Dendritic cell treated with granulocyte-macrophage colony-stimulating factor and Interleukin-4, amounts not matched to agents 40 ng/mL and 50 ng/mL, for 4 days (primary cell): ENCODE results near the gene OSBPL9.
A peak's percentile ranks its signal among the peaks of the same experiment; 100 is the strongest.

Source experiments
- H3K27ac Mint-ChIP-seq: one replicate; pipeline ENCODE4 v1.8.0; 2022; ENCODE audit warnings: mild to moderate bottlenecking, mixed read lengths
- H3K27me3 Mint-ChIP-seq: one replicate; pipeline ENCODE4 v1.8.0; 2022; ENCODE audit warnings: mild to moderate bottlenecking, mixed read lengths
- H3K36me3 Mint-ChIP-seq: one replicate; pipeline ENCODE4 v1.8.0; 2022; ENCODE audit warnings: low read depth, mixed read lengths
- H3K4me1 Mint-ChIP-seq: one replicate; pipeline ENCODE4 v1.8.0; 2022; ENCODE audit warnings: low read depth, mixed read lengths
- H3K4me3 Mint-ChIP-seq: one replicate; pipeline ENCODE4 v1.8.0; 2022; ENCODE audit warnings: mild to moderate bottlenecking, moderate library complexity, mixed read lengths
- H3K9me3 Mint-ChIP-seq: one replicate; pipeline ENCODE4 v1.8.0; 2022; ENCODE audit warnings: mixed read lengths
- intact Hi-C: fragments of 100-400 bp; cut with micrococcal nuclease; formaldehyde crosslinking; loops from one replicate; pipeline ENCODE4 v1.15.0; 2022

OSBPL9 gene, protein sequence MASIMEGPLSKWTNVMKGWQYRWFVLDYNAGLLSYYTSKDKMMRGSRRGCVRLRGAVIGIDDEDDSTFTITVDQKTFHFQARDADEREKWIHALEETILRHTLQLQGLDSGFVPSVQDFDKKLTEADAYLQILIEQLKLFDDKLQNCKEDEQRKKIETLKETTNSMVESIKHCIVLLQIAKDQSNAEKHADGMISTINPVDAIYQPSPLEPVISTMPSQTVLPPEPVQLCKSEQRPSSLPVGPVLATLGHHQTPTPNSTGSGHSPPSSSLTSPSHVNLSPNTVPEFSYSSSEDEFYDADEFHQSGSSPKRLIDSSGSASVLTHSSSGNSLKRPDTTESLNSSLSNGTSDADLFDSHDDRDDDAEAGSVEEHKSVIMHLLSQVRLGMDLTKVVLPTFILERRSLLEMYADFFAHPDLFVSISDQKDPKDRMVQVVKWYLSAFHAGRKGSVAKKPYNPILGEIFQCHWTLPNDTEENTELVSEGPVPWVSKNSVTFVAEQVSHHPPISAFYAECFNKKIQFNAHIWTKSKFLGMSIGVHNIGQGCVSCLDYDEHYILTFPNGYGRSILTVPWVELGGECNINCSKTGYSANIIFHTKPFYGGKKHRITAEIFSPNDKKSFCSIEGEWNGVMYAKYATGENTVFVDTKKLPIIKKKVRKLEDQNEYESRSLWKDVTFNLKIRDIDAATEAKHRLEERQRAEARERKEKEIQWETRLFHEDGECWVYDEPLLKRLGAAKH

DNA sequence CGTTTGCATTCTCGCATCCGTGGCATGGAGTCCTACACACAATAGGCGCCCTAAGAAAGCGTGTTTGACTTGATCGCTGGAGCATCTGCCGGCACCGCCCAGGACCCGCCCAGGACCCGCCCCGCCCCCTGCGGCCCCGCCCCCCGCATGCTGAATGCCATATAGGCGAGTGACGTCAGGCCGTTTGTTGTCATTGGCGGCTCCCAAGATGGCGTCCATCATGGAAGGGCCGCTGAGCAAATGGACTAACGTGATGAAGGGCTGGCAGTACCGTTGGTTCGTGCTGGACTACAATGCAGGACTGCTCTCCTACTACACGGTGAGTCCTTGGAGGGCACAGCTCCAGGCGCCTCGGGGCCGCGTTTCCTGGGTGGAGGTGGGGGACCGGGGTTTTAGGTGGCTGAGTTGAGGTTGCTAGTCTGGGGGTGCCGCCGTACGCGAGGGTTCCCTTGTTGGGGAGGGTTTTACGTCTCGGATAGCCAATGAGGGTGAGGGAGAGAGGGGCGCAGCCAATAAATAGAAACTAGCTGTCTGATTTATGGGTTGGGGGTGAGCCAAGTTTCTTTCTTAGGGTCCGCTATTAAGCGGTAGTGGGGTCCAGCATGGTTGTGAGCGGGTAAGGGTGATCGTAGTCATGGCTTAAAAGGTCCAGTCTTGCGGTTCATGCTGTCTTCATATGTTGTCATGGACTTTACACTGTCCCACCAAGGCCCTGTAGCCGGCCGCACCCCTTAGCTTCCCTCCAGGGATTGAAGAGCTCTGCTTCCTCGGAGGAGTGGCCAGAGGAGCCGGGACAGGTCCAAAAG, at the start of gene OSBPL9:
OSBPL9 (plus strand) TSS at position 190 of the 806 bp plus-strand sequence; CDS start at position 209, 19 bp downstream.
- peak within 1 kb of the TSS; percentile 99 for H3K4me3 Mint-ChIP-seq
- H3K9me3 Mint-ChIP-seq = no peaks in the 10 kb centered on the region
- H3K4me1 Mint-ChIP-seq = peaks cover 42% of the 10 kb centered on the region
- intact Hi-C loops = loop anchor here (1.0 kb wide), 1 partner anchor 39 kb away; no protein-coding TSS in a partner anchor
- H3K36me3 Mint-ChIP-seq = peaks cover 16% of the 10 kb centered on the region
- peak within 1 kb of the TSS; percentile 93 for H3K27ac Mint-ChIP-seq
- no peaks in the 10 kb centered on the region for H3K27me3 Mint-ChIP-seq

DNA sequence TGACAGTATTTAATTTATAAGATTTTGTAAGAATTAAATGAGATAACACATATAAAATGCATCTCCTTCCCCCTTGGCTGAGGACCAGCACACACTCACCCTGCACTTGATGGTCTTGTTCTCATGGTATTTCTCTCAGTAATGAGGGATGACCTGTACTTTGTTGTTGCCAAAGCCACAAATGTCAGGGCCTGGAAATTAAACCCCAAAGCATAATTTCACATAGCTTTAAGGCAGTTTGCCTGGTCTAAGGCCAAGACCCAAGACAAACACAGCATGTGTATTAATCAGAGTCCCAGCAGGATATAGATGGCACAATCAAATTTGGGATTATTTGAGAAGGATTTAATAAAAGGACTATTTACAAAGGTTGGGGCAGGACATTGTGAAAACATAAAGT, 49.2 kb upstream of the OSBPL9 start:
- intact Hi-C loops = no loop called here
- H3K27ac Mint-ChIP-seq = no peak overlapping the region
- no peaks in the 10 kb centered on the region for H3K36me3 Mint-ChIP-seq
- H3K27me3 Mint-ChIP-seq = no peaks in the 10 kb centered on the region
- H3K4me1 Mint-ChIP-seq = peaks cover 18% of the 10 kb centered on the region
- no peaks in the 10 kb centered on the region for H3K9me3 Mint-ChIP-seq
- no peak overlapping the region for H3K4me3 Mint-ChIP-seq

DNA sequence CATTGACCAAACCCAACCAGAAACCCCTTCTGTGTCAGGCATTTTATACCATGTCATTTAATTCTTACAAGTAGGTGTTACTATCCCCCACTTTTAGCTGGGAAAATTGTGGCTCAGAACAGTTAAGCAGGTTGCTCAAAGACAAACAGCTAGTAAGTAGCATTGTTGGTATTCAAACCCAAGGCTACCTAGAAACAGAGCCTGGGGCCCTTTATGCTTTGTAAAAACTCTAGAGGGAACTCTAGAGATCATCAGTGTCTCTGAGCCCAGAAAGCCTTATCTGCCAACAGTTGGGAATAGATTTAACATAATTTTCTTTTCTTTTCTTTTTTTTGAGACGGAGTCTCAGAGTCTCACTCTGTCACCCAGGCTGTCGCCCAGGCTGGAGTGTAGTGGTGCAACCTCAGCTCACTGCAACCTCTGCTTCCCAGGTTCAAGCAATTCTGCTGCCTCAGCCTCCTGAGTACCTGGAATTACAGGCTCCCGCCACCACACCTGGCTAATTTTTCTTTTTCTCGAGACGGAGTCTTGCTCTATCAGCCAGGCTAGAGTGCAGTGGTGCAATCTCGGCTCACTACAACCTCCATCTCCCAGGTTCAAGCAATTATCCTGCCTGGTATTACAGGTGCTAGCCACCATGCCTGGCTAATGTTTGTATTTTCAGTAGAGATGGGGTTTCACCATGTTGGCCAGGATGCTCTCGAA, 48.5 kb upstream of the OSBPL9 start:
- Mint-ChIP-seq H3K4me3 (no peak overlapping the region), H3K36me3 (no peaks in the 10 kb centered on the region), H3K4me1 (peaks cover 18% of the 10 kb centered on the region), H3K27me3 (no peaks in the 10 kb centered on the region), H3K27ac (no peak overlapping the region), H3K9me3 (no peaks in the 10 kb centered on the region)
- intact Hi-C loops = no loop called here

DNA sequence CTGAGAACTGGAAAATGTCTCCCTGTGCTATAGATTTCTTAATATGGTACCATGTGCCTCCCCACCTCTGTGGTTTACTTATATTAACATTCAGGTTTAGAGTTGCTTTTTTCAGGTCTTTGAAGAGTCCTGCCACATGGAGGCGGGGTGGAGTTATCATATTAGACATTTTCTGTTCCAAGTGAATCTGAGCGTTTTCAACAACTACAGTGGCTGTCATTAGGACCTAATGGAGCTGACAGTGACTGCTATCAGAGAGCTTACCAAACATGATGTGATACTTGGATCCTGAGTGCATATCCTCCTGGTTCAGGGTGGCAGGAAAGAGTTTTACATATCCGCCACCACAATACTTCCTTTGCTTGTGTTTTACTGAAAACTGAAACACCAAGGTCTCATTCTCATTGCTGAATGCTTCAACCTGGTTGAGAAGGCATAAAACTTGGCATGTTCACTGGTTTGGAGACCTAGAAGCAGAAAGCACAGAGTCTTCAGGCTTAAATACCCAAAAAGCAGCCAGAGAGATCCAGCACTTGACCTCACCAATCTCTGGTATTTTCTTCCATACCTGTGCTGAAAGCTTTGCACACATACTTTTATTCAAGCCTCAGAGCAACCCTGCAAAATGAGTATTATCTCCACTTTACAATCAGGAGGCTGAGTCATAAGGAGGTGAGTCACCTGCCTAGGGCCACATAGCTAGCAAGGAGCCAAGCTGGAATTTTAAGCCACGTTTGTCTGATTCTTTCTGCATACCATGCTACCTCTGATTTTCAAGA, 47.4 kb upstream of the OSBPL9 start:
- peaks cover 18% of the 10 kb centered on the region for H3K4me1 Mint-ChIP-seq
- H3K36me3 Mint-ChIP-seq = no peaks in the 10 kb centered on the region
- H3K27me3 Mint-ChIP-seq = no peaks in the 10 kb centered on the region
- H3K27ac Mint-ChIP-seq = no peak overlapping the region
- intact Hi-C loops = no loop called here
- H3K9me3 Mint-ChIP-seq = no peaks in the 10 kb centered on the region
- H3K4me3 Mint-ChIP-seq = no peak overlapping the region

DNA sequence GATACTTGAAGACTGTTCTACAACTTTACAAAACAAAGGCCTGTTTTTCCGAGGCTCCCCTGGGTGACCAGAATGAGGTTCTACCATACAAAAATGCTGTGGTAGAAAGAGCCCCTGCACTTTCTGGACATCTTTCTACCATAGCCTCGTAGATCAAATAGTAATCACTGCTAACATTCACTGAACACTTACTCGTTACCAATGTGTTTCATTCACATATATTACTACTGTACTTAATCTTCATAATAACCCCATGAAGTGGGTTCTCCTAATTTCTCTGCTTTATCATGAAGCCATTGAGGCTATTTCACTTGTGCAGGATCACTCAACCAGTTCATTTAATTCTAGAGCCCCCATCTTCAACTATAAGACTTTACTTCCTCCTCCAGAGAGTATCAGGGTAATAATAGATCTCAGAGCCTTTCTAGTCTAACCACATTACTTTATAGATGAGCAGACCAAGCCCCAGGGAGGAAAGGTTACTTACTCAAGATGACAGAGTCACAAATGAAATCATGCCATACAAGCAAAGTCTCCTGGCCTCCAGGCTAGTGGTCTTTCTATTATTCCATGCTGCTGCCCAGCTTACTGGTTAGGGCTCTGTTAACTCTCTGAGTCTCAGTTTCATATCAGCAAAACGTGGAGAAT, 46.7 kb upstream of the OSBPL9 start:
- H3K36me3 Mint-ChIP-seq = no peaks in the 10 kb centered on the region
- no peaks in the 10 kb centered on the region for H3K27me3 Mint-ChIP-seq
- H3K27ac Mint-ChIP-seq = no peak overlapping the region
- no peak overlapping the region for H3K4me3 Mint-ChIP-seq
- intact Hi-C loops = no loop called here
- H3K9me3 Mint-ChIP-seq = no peaks in the 10 kb centered on the region
- peaks cover 22% of the 10 kb centered on the region for H3K4me1 Mint-ChIP-seq

DNA sequence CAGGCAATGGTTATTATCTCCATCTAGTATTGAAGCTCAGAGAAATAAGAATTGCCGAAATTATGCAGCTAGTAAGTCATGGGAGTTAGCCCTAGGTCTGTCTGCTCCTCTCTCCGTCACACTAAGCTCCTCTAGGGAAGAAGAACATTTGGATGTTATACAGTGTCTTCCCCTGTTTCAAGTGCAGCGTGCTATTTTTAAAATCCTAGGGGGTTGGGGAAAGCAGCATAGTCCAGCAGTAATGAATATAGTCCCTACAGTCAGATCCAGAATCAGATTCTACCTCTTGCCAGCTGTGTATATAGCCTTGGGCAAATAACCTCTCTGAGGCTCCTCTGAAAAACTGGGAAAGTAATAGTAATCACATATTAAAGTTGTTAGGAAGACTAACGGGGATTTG, 44.5 kb upstream of the OSBPL9 start:
- H3K4me3 Mint-ChIP-seq = no peak overlapping the region
- no peaks in the 10 kb centered on the region for H3K27me3 Mint-ChIP-seq
- intact Hi-C loops = no loop called here
- H3K4me1 Mint-ChIP-seq = peaks cover 44% of the 10 kb centered on the region
- H3K36me3 Mint-ChIP-seq = peaks cover 6% of the 10 kb centered on the region
- H3K9me3 Mint-ChIP-seq = peaks cover 8% of the 10 kb centered on the region
- H3K27ac Mint-ChIP-seq = no peak overlapping the region

DNA sequence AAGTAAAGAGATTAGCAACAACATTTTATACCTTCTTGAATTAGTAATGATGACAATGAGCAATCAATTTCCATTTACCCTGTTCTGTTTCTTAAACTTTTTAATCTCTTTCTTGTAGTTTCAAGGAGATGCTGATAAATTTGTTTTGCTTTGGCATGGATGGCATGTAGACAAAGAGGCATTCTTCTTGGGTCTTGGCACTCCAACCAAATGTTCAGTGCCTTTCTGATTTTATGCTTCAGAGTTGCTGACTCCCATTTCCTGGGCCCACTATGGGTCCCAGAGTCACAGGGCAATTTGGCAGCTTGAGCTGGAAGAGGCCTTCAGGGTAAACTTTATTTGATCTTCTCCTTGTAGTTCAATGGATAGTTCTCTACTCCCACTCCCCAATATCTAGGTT, 42.1 kb upstream of the OSBPL9 start:
- H3K4me3 Mint-ChIP-seq = no peak overlapping the region
- peaks cover 51% of the 10 kb centered on the region for H3K4me1 Mint-ChIP-seq
- no peaks in the 10 kb centered on the region for H3K27me3 Mint-ChIP-seq
- H3K9me3 Mint-ChIP-seq = peaks cover 8% of the 10 kb centered on the region
- intact Hi-C loops = no loop called here
- peaks cover 6% of the 10 kb centered on the region for H3K36me3 Mint-ChIP-seq
- peak overlapping the region; percentile 85 for H3K27ac Mint-ChIP-seq

DNA sequence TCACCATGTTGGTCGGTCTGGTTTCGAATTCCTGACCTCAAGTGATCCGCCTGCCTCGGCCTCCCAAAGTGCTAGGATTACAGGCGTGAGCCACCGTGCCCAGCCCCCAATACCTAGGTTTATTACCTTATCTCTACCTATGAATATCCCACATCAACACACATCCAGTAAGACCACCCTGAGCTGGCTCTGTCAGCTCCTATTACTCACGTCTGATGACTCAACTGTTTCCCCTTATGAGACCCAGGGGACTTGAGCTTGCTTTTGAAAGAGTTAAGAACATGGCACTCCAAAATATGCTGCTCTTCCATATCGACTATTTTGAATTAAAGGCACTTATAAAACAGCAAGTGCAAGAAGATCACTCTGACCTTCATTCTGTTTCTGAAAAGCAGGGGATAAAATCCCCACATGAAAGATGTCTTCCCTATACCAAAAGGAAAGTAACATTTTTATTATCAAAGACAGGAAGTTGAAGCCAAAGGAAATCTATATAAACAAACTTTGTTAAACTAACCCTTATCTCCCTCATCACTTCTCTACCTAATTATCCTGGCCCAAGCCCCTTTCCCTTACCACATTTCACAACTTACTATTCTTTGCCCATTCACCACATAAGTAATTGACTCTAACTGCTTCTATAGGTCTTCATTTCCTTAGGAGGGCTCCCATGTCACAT, 41.3 kb upstream of the OSBPL9 start:
- Mint-ChIP-seq H3K4me1 (peaks cover 44% of the 10 kb centered on the region), H3K27me3 (no peaks in the 10 kb centered on the region), H3K36me3 (peaks cover 6% of the 10 kb centered on the region), H3K27ac (peak overlapping the region; percentile 85), H3K4me3 (no peak overlapping the region), H3K9me3 (peaks cover 8% of the 10 kb centered on the region)
- intact Hi-C loops = no loop called here

DNA sequence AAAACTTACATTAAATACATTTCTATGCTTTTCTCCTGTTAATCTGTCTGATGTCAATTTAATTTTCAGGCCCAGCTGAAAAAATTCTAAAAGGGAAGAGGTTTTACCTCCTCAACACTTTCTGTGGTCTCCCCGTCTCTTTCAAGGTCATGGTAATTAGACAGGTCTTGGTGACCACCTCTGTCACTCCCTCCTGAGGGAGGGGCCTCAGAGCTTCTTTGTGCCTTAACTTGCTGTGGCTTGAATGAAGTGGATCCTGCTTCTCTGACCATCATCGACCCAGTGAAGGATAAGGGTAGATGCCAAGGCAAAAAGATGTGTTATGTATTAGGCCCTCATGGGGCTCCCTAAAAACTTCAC, 40.8 kb upstream of the OSBPL9 start:
- peaks cover 8% of the 10 kb centered on the region for H3K9me3 Mint-ChIP-seq
- peaks cover 6% of the 10 kb centered on the region for H3K36me3 Mint-ChIP-seq
- H3K4me1 Mint-ChIP-seq = peaks cover 40% of the 10 kb centered on the region
- H3K27me3 Mint-ChIP-seq = no peaks in the 10 kb centered on the region
- H3K27ac Mint-ChIP-seq = peak overlapping the region; percentile 85
- intact Hi-C loops = no loop called here
- no peak overlapping the region for H3K4me3 Mint-ChIP-seq

DNA sequence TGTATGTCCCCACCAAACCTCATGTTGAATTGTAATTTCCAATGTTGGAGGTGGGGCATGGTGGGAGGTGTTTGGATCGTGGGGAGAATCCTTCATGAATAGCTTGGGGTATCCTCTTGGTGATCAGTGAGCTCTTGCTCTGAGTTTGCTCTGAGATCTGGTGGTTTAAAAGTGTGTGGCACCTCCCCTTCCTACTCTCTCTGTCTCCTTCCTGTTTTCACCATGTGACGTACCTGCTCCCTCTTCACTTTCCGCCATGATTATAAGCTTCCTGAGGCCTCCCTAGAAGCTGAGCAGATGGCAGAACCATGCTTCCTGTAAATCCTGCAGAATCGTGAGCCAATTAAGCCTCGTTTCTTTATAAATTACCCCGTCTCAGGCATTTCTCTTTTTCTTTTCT, 40.0 kb upstream of the OSBPL9 start:
- Mint-ChIP-seq H3K27me3 (no peaks in the 10 kb centered on the region), H3K4me3 (no peak overlapping the region), H3K4me1 (peaks cover 40% of the 10 kb centered on the region), H3K27ac (peak overlapping the region; percentile 85), H3K9me3 (peaks cover 8% of the 10 kb centered on the region), H3K36me3 (peaks cover 6% of the 10 kb centered on the region)
- intact Hi-C loops = no loop called here

DNA sequence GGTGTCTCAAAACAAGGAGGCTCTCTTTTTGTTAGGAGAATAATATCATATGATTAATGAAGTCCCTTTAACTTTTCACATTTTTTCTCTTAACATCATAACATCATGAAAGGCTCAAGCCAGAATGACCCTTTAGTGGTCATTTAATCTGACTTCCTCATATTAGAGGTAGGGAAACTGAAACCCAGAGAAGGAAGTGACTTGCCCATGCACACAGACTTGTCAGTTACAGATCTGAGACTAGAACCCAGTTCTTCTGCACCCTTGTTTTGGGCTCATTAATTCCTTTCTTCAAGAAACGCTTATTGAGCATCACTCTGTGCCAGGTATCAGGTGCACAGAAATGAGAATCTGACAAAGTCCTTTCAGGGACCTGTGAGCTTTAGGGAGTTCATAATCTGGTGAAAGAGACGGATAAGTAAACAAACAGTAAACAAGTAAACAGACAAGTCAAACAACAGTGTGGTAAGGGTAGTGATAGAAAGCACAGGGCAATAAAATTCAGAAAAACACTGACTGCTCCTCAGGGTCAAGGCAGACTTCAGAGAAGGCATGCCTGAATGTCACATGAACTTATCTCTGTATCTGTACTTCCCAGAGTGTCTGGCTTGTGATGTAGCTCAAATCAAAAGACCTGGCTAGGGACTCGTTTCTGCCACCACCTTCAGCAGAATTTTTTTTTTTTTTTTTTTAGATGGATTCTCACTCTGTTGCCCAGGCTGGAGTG, 38.3 kb upstream of the OSBPL9 start:
- H3K36me3 Mint-ChIP-seq = peaks cover 6% of the 10 kb centered on the region
- peaks cover 8% of the 10 kb centered on the region for H3K9me3 Mint-ChIP-seq
- intact Hi-C loops = loop anchor here (1.0 kb wide), 1 partner anchor 39 kb away; the partner anchor contains the start of gene OSBPL9
- peak overlapping the region; percentile 85 for H3K27ac Mint-ChIP-seq
- H3K4me3 Mint-ChIP-seq = peak overlapping the region; percentile 23
- H3K4me1 Mint-ChIP-seq = peaks cover 40% of the 10 kb centered on the region
- no peaks in the 10 kb centered on the region for H3K27me3 Mint-ChIP-seq

DNA sequence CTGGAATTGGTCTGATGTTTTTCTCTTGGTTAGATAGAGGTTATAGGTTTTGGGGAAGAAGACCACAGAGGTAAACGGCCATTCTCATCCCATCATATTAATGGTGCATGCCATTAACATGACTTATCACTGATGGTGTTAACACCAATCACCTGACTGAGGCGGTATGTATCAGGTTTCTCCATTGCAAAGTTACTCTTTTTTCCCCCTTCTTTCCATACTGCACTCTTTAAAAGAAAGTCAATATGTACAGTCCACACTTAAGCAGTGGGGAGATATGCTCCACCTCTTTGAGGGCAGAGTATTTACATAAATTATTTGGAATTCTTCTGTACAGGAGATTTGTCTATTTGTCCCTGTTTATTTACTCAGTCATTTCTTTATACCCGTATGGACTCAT, 35.7 kb upstream of the OSBPL9 start:
- intact Hi-C loops = no loop called here
- H3K27ac Mint-ChIP-seq = no peak overlapping the region
- no peak overlapping the region for H3K4me3 Mint-ChIP-seq
- no peaks in the 10 kb centered on the region for H3K27me3 Mint-ChIP-seq
- peaks cover 6% of the 10 kb centered on the region for H3K36me3 Mint-ChIP-seq
- peaks cover 25% of the 10 kb centered on the region for H3K4me1 Mint-ChIP-seq
- H3K9me3 Mint-ChIP-seq = peaks cover 8% of the 10 kb centered on the region
